Right lobe of liver (tissue), 6 donors: ENCODE data around the gene HCAR1. TPM values are rescaled to one million over a fixed set of nuclear protein-coding genes. Genes with fewer than 3 reads are reported as not detected.
A peak's percentile ranks its signal among the peaks of the same experiment; 100 is the strongest.

Source experiments
- ATAC-seq, 4 donors: fragments of 200-7000 bp; cut with Tn5 transposase; one replicate each; pipeline ENCODE4 v1.9.1; 2020; ENCODE audit warnings: mild to moderate bottlenecking in 4 of 4, moderate library complexity in 4 of 4
- DNase-seq, 3 donors: peaks; one replicate each; pipeline ENCODE4 v3.0.0-alpha.2; 2020
- H3K27ac ChIP-seq, 3 donors: fragments of 200-600 bp; one replicate each; pipeline ENCODE4 v1.8.0; 2022
- H3K27me3 ChIP-seq, 2 donors: fragments of 200-600 bp; one replicate each; pipeline ENCODE4 v1.8.0; 2022
- H3K36me3 ChIP-seq, 4 donors: fragments of 200-600 bp; sonication (generic) in 1 of 4; one replicate each; pipeline versions ENCODE4 v1.5.1 to v1.8.0; 2017 to 2022; ENCODE audit warnings: control low read depth in 1 of 4
- H3K4me1 ChIP-seq, 4 donors: fragments of 200-600 bp; sonication (generic) in 1 of 4; one replicate each; pipeline versions ENCODE4 v1.5.1 to v1.8.0; 2017 to 2022; ENCODE audit warnings: control low read depth in 1 of 4
- H3K4me3 ChIP-seq, 3 donors: fragments of 200-600 bp; one replicate each; pipeline ENCODE4 v1.8.0; 2022
- H3K9me3 ChIP-seq, 4 donors: fragments of 200-600 bp; sonication (generic) in 1 of 4; one replicate each; pipeline versions ENCODE4 v1.5.1 to v1.8.0; 2017 to 2022; ENCODE audit warnings: control low read depth in 1 of 4
- CTCF ChIP-seq, 4 donors: fragments of 200-600 bp in 3 of 4; fragments of 450-650 bp in 1 of 4; IDR thresholded peaks; one replicate each; pipeline versions ENCODE4 v1.5.1 to v1.8.0; 2016 to 2022; ENCODE audit warnings: antibody characterized with exemption in 4 of 4, mild to moderate bottlenecking in 2 of 4
- POLR2A ChIP-seq: fragments of 450-650 bp; IDR thresholded peaks from one replicate; pipeline ENCODE4 v1.6.1; 2017; ENCODE audit warnings: antibody characterized with exemption, mild to moderate bottlenecking
- WGBS: methylation state at CpG from one replicate; pipeline ENCODE4 v1.1.6; 2018; ENCODE audit warnings: low coverage, low lambda C conversion rate; ENCODE audit not compliant: insufficient coverage; ENCODE audit errors: missing lambda C conversion rate; 5-methylcytosine and 5-hydroxymethylcytosine counted together
- intact Hi-C, 2 donors: fragments of 100-400 bp; cut with DNase I; formaldehyde crosslinking; loops; one replicate each; pipeline versions ENCODE4 v1.11.2 to v1.14.1; 2022
- long read RNA-seq: library from polyadenylated mRNA; unstranded; transcript quantifications from one replicate; pipeline ENCODE4 v2.0.0, GENCODE V29; 2019
- total RNA-seq, 6 experiments: library from RNA; depleted of rRNA in 2 of 6; stranded (reverse); fragments of >200 nt in 2 of 6; fragmentation: NEBNext Ultra II Directional in 3 of 6; extraction: Animal tissue kit (Norgen Biotek cat#: 25700) in 3 of 6; gene quantifications; one replicate each; pipeline versions ENCODE4 v1.1.0 to v1.2.4, GENCODE V29; 2016 to 2023
- donor health status: DM: no; HTN: yes; CAD: no.
- donor health status: DM: no; HTN: no; CAD: no.
- donor health status: DM: no; HTN: no; CAD: no.
- donor health status: DM: no; HTN: yes; CAD: no.
- donor health status: DM: no; HTN: yes; CAD: no.

HCAR1 gene
- not detected for total RNA-seq
- long read RNA-seq: 0 reads

- TF ChIP-seq POLR2A (no peak), CTCF (IDR thresholded peaks at IDR 0.05) (no peak)
- DNase-seq (no peak), ATAC-seq (peak in 1 of 4 donors; percentile 11)
- Histone ChIP-seq H3K9me3 (no peaks in the 10 kb centered on the region), H3K27ac (no peak within 1 kb of the TSS), H3K4me3 (peak within 1 kb of the TSS in 1 of 3 donors; percentile 19), H3K36me3 (no peaks in the 10 kb centered on the region), H3K4me1 (no peaks in the 10 kb centered on the region), H3K27me3 (no peaks in the 10 kb centered on the region)
- 44% methylated on average over 16 of the region's 32 CpGs for WGBS
- intact Hi-C loops: no loop called here
Measured at GRCh38 chr12:122730215-122731014, at the start of gene HCAR1. Gene HCAR1 (minus strand): TSS chr12:122730844. CDS start chr12:122730339, 505 bp downstream.

GRCh38 chr12:122757568-122757967, 26.9 kb upstream of the HCAR1 start:
- no peak for ATAC-seq
- Histone ChIP-seq H3K4me1 (peaks cover 0 to 10% (median 6%) of the 10 kb centered on the region in 4 donors), H3K36me3 (peaks cover 0 to 67% (median 15%) of the 10 kb centered on the region in 4 donors), H3K27ac (no peak overlapping the region), H3K4me3 (no peak overlapping the region), H3K27me3 (no peaks in the 10 kb centered on the region), H3K9me3 (no peaks in the 10 kb centered on the region)
- WGBS: 92% methylated on average over 1 of the region's 1 CpG
- intact Hi-C loops: no loop called here
- TF ChIP-seq CTCF (IDR thresholded peaks at IDR 0.05) (no peak), POLR2A (no peak)
- no peak for DNase-seq

GRCh38 chr12:122754790-122755189, 24.1 kb upstream of the HCAR1 start:
- no peaks in the 10 kb centered on the region for H3K9me3 ChIP-seq
- no peak for TF ChIP-seq CTCF (IDR thresholded peaks at IDR 0.05)
- no peak for TF ChIP-seq POLR2A
- H3K27me3 ChIP-seq: no peaks in the 10 kb centered on the region
- H3K4me3 ChIP-seq: no peak overlapping the region
- H3K4me1 ChIP-seq: peaks cover 0 to 10% (median 6%) of the 10 kb centered on the region in 4 donors
- intact Hi-C loops: no loop called here
- no peak overlapping the region for H3K27ac ChIP-seq
- H3K36me3 ChIP-seq: peaks cover 0 to 41% (median 12%) of the 10 kb centered on the region in 4 donors
- DNase-seq (no peak), ATAC-seq (no peak)
- 100% methylated on average over 1 of the region's 1 CpG for WGBS

GRCh38 chr12:122753319-122753650, 22.6 kb upstream of the HCAR1 start:
- H3K27ac ChIP-seq: peak overlapping the region in 2 of 3 donors; percentile 75 to 83
- intact Hi-C loops: no loop called here
- ATAC-seq (no peak), DNase-seq (no peak)
- H3K4me3 ChIP-seq: peak overlapping the region; percentile 82 to 95 (median 92)
- peaks cover 0 to 37% (median 9%) of the 10 kb centered on the region in 4 donors for H3K36me3 ChIP-seq
- 4% methylated on average over 5 of the region's 5 CpGs for WGBS
- no peaks in the 10 kb centered on the region for H3K27me3 ChIP-seq
- TF ChIP-seq CTCF (IDR thresholded peaks at IDR 0.05) (no peak), POLR2A (no peak)
- H3K4me1 ChIP-seq: peaks cover 0 to 10% (median 6%) of the 10 kb centered on the region in 4 donors
- H3K9me3 ChIP-seq: no peaks in the 10 kb centered on the region
